ENCODE measurements around the gene PPP2R2D. TPM values are rescaled to one million over a fixed set of nuclear protein-coding genes. Genes with fewer than 3 reads are reported as not detected.

Gene PPP2R2D
- total RNA-seq, 4 donors from 2014 or later = 18.6 to 27.5 (median 22.1) TPM

DNA sequence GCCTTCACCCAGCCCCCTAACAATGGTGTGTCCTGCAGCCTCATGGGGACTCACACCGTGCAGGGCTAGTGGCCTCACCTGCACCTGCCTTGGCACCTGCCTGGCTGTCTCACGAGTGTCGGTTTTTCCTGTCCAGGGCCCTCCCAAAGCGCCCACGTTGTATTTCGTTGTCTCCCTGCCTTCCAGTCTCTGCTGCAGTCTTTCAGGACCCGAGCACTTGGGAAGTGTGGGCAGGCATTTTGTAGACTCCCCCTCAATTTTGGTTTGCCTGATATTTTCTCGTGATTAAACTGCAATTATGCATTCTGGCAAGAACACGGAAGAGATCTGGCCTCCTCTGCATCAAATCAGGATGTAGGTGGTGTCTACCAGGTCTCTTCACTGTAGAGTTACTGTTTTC, 63.0 kb downstream of the PPP2R2D start:
- Histone ChIP-seq H3K4me3 (no peak overlapping the region), H3K4me1 (no peaks in the 10 kb centered on the region), H3K27ac (no peak overlapping the region), H3K36me3 (peaks cover 0 to 66% (median 6%) of the 10 kb centered on the region in 3 donors), H3K27me3 (no peaks in the 10 kb centered on the region), H3K9me3 (no peaks in the 10 kb centered on the region)
- 83 to 84% methylated on average over 9 of the region's 9 CpGs for WGBS, 2 donors
- no peak for DNase-seq
- intact Hi-C loops (cut with DNase I) = no loop called here
- TF ChIP-seq CTCF (IDR thresholded peaks at IDR 0.05) (no peak), POLR2A (IDR thresholded peaks at IDR 0.05) (no peak)

DNA sequence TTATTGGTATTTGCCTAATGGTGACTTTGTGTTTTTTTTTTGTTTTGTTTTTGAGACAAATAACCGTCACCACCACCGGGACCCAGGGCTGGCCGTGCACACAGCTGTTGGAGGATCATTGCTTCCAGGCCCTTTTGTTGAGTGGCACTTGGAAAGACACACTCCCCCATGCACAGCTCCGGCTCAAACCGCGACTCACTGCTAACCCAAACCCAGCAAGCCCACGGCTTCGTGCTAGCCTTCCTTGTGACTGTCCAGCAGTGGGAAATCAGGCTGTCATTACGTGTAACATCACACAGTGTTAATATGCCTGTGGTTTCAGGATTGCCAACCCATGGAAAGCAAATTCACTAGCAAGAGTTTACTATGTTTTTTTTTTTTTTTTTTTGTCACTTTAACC, 63.5 kb downstream of the PPP2R2D start:
- no peak for TF ChIP-seq CTCF (IDR thresholded peaks at IDR 0.05)
- no peak for TF ChIP-seq POLR2A (IDR thresholded peaks at IDR 0.05)
- WGBS, 2 donors = 89 to 95% methylated on average over 9 of the region's 9 CpGs
- no peak for DNase-seq
- Histone ChIP-seq H3K36me3 (peaks cover 0 to 66% (median 10%) of the 10 kb centered on the region in 3 donors), H3K27ac (no peak overlapping the region), H3K4me3 (no peak overlapping the region), H3K27me3 (no peaks in the 10 kb centered on the region), H3K4me1 (no peaks in the 10 kb centered on the region), H3K9me3 (no peaks in the 10 kb centered on the region)
- intact Hi-C loops (cut with DNase I) = no loop called here

DNA sequence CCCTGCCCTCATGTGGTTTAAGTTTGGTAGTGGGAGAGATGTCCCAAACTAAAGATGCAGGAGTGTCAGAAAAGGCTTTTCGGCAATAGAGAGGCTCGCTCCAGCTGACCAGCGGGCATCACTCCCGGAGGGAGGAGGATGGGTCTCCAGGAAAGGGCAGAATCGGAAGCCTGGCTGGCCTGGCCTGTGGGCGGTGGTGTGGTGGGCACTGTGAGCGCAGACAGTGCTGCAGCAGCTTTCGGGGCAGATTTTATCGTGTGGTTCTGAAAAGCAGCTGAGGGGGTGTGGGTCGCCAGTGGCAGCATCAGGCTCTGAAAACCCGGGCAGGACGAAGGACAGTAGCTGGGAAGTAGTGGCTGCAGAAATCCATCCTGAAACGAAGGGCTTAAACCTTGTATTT, 68.1 kb downstream of the PPP2R2D start:
- intact Hi-C loops (cut with DNase I) = no loop called here
- Histone ChIP-seq H3K4me1 (peaks cover 0 to 14% (median 6%) of the 10 kb centered on the region in 3 donors), H3K36me3 (peaks cover 0 to 86% (median 17%) of the 10 kb centered on the region in 3 donors), H3K9me3 (no peaks in the 10 kb centered on the region), H3K4me3 (no peak overlapping the region), H3K27ac (no peak overlapping the region), H3K27me3 (no peaks in the 10 kb centered on the region)
- TF ChIP-seq CTCF (IDR thresholded peaks at IDR 0.05) (no peak), POLR2A (IDR thresholded peaks at IDR 0.05) (no peak)
- 92 to 98% methylated on average over 8 to 9 of the region's 13 CpGs for WGBS, 2 donors
- no peak for DNase-seq

DNA sequence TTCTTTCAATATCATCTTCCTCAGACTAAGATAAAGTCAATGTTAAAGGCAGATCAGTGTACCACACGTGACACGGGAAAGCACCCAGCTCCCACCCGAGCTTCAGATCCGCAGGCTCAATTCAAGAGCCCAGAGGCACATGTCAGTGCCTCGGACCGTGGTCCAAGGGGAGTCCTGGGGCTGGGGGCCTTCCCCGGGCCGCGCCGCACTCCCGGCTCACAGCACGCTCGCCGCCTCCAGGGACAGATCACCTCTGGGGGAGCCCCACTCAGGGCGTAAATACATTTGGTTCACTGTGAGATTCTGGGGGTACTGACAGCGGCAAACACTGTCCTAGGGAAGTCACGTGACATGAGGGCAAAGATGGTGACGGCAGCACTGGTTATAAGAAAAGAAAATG, 70.1 kb downstream of the PPP2R2D start:
- TF ChIP-seq CTCF (IDR thresholded peaks at IDR 0.05) = no peak
- no peak for TF ChIP-seq POLR2A (IDR thresholded peaks at IDR 0.05)
- no peak for DNase-seq
- no peaks in the 10 kb centered on the region for H3K27me3 ChIP-seq
- no peaks in the 10 kb centered on the region for H3K9me3 ChIP-seq
- 85 to 92% methylated on average over 9 to 11 of the region's 18 CpGs for WGBS, 2 donors
- intact Hi-C loops (cut with DNase I) = no loop called here
- no peak overlapping the region for H3K27ac ChIP-seq
- peaks cover 0 to 72% (median 17%) of the 10 kb centered on the region in 3 donors for H3K36me3 ChIP-seq
- H3K4me3 ChIP-seq = no peak overlapping the region
- H3K4me1 ChIP-seq = peaks cover 0 to 14% (median 6%) of the 10 kb centered on the region in 3 donors

GRCh38 chr10:131971591-131971990, 70.8 kb downstream of the PPP2R2D start:
- intact Hi-C loops (cut with DNase I) = no loop called here
- Histone ChIP-seq H3K9me3 (no peaks in the 10 kb centered on the region), H3K27ac (no peak overlapping the region), H3K4me3 (no peak overlapping the region), H3K36me3 (peaks cover 0 to 65% (median 17%) of the 10 kb centered on the region in 3 donors), H3K4me1 (peaks cover 0 to 14% (median 6%) of the 10 kb centered on the region in 3 donors), H3K27me3 (no peaks in the 10 kb centered on the region)
- TF ChIP-seq POLR2A (IDR thresholded peaks at IDR 0.05) (no peak), CTCF (IDR thresholded peaks at IDR 0.05) (no peak)
- no peak for DNase-seq
- 79 to 100% methylated on average over 3 to 5 of the region's 7 CpGs for WGBS, 2 donors
